ENCODE results near the gene C5orf52. TPM values are rescaled to one million over a fixed set of nuclear protein-coding genes. Genes with fewer than 3 reads are reported as not detected.

The C5orf52 gene
- total RNA-seq, 4 donors from 2014 or later: not detected

- intact Hi-C loops (cut with DNase I; ENCODE audit: low total_unique reads): no loop called here
- no peak overlapping the region for H3K4me3 ChIP-seq (ENCODE audit: low read depth, poor library complexity, severe bottlenecking)
- no peak for DNase-seq (ENCODE audit: low spot score in 2 of 2)
- TF ChIP-seq CTCF (IDR thresholded peaks at IDR 0.05): no peak
- TF ChIP-seq POLR2A (IDR thresholded peaks at IDR 0.05): no peak
- WGBS, 2 donors: 67 to 68% methylated on average over 3 of the region's 3 CpGs
These were observed 39.1 kb downstream of the C5orf52 start for GRCh38 chr5:157710431-157710830.

- WGBS, 2 donors: 25 to 30% methylated on average over 2 of the region's 2 CpGs
- TF ChIP-seq CTCF (IDR thresholded peaks at IDR 0.05) (no peak), POLR2A (IDR thresholded peaks at IDR 0.05) (no peak)
- H3K4me3 ChIP-seq (ENCODE audit: low read depth, poor library complexity, severe bottlenecking): no peak overlapping the region
- intact Hi-C loops (cut with DNase I; ENCODE audit: low total_unique reads): no loop called here
- DNase-seq (ENCODE audit: low spot score in 2 of 2): no peak
These were observed 39.5 kb downstream of the C5orf52 start for GRCh38 chr5:157710882-157711281.

GRCh38 chr5:157713830-157714595 lies 42.7 kb downstream of the C5orf52 start:
- 90 to 91% methylated on average over 4 of the region's 4 CpGs for WGBS, 2 donors
- intact Hi-C loops (cut with DNase I; ENCODE audit: low total_unique reads): no loop called here
- no peak overlapping the region for H3K4me3 ChIP-seq (ENCODE audit: low read depth, poor library complexity, severe bottlenecking)
- no peak for TF ChIP-seq CTCF (IDR thresholded peaks at IDR 0.05)
- no peak for TF ChIP-seq POLR2A (IDR thresholded peaks at IDR 0.05)
- DNase-seq (ENCODE audit: low spot score in 2 of 2): no peak

GRCh38 chr5:157714596-157714864 lies 43.2 kb downstream of the C5orf52 start:
- no peak overlapping the region for H3K4me3 ChIP-seq (ENCODE audit: low read depth, poor library complexity, severe bottlenecking)
- no peak for DNase-seq (ENCODE audit: low spot score in 2 of 2)
- intact Hi-C loops (cut with DNase I; ENCODE audit: low total_unique reads): no loop called here
- TF ChIP-seq POLR2A (IDR thresholded peaks at IDR 0.05): no peak
- no peak for TF ChIP-seq CTCF (IDR thresholded peaks at IDR 0.05)

- H3K4me3 ChIP-seq (ENCODE audit: low read depth, poor library complexity, severe bottlenecking): no peak overlapping the region
- TF ChIP-seq POLR2A (IDR thresholded peaks at IDR 0.05) (no peak), CTCF (IDR thresholded peaks at IDR 0.05) (no peak)
- no peak for DNase-seq (ENCODE audit: low spot score in 2 of 2)
- intact Hi-C loops (cut with DNase I; ENCODE audit: low total_unique reads): no loop called here
- WGBS, 2 donors: 5 to 9% methylated on average over 4 of the region's 4 CpGs
These were observed 47.2 kb downstream of the C5orf52 start for GRCh38 chr5:157718519-157718918.

- WGBS, 2 donors: 91% methylated on average over 2 of the region's 2 CpGs
- TF ChIP-seq CTCF (IDR thresholded peaks at IDR 0.05) (no peak), POLR2A (IDR thresholded peaks at IDR 0.05) (no peak)
These were observed 47.9 kb downstream of the C5orf52 start for GRCh38 chr5:157719245-157719644.

More at GRCh38 chr5:157719245-157719644, 47.9 kb downstream of the C5orf52 start:
- no peak for DNase-seq (ENCODE audit: low spot score in 2 of 2)
- no peak overlapping the region for H3K4me3 ChIP-seq (ENCODE audit: low read depth, poor library complexity, severe bottlenecking)
- intact Hi-C loops (cut with DNase I; ENCODE audit: low total_unique reads): no loop called here
